Measurements from ENCODE around the gene VEPH1. TPM values are rescaled to one million over a fixed set of nuclear protein-coding genes. Genes with fewer than 3 reads are reported as not detected.

Gene VEPH1
- total and polyA plus RNA-seq, 9 of the 15 experiments (the other 6 are each of a cell fraction or from before 2014, with no cell fraction given) = 4.5 to 15.6 (median 5.8) TPM

- H3K9me3 ChIP-seq (replicated peaks; ENCODE audit: control insufficient read depth, insufficient read depth, low read depth, low read length) = no peaks in the 10 kb centered on the region
- peaks cover 0 to 11% of the 10 kb centered on the region in 2 experiments; a peak in 3 of 5 replicates for H3K4me1 ChIP-seq (replicated peaks in 1 of 2; ENCODE audit: control insufficient read depth in 2 of 2, insufficient read depth in 2 of 2, low read length in 2 of 2)
- no peak overlapping the region for H2AFZ ChIP-seq (ENCODE audit: low read depth, low read length)
- H3K27ac ChIP-seq (ENCODE audit: extremely low read depth, low read depth, low read length) = no peak overlapping the region
- no peak overlapping the region for H3K4me3 ChIP-seq
- TF ChIP-seq MLX (CRISPR knock-in tag; conservative IDR thresholded peaks at IDR 0.05) (no peak), CGGBP1 (CRISPR knock-in tag; IDR thresholded peaks at IDR 0.05) (no peak), ZNF586 (CRISPR knock-in tag; conservative IDR thresholded peaks at IDR 0.05) (no peak), TFE3 (CRISPR knock-in tag; IDR thresholded peaks at IDR 0.05) (no peak), BRCA1 (IDR thresholded peaks at IDR 0.05) (no peak), BRCA1 (CRISPR knock-in tag; IDR thresholded peaks at IDR 0.05) (no peak), SIX5 (IDR thresholded peaks at IDR 0.05; ENCODE audit: borderline replicate concordance in 1 of 2, insufficient read depth in 1 of 2, low read depth in 1 of 2, low read length in 2 of 2) (no peak), E2F6 (IDR thresholded peaks at IDR 0.05; ENCODE audit: borderline replicate concordance in 1 of 2, extremely low read depth in 1 of 2, insufficient read depth in 1 of 2, insufficient read length in 1 of 2, low read depth in 1 of 2, low read length in 1 of 2, poor library complexity in 1 of 2, severe bottlenecking in 1 of 2) (no peak), ETS2 (tag; IDR thresholded peaks at IDR 0.05; ENCODE audit: borderline replicate concordance, poor library complexity, severe bottlenecking) (no peak), RCOR1 (IDR thresholded peaks at IDR 0.05; ENCODE audit: borderline replicate concordance in 1 of 2, low read depth in 2 of 2, low read length in 2 of 2) (no peak), ZNF408 (CRISPR knock-in tag; IDR thresholded peaks at IDR 0.05; ENCODE audit: low read depth) (no peak), KLF13 (tag; IDR thresholded peaks at IDR 0.05; ENCODE audit: borderline replicate concordance, low read depth) (no peak)
- BruUV-seq (replicated peaks) = no TSS peak
- no peaks in the 10 kb centered on the region for H3K79me2 ChIP-seq (ENCODE audit: control insufficient read depth, insufficient read depth, low read length)
- H3K9me1 ChIP-seq (ENCODE audit: control insufficient read depth, insufficient read depth, low read length) = no peaks in the 10 kb centered on the region
- intact Hi-C loops (cut with micrococcal nuclease) (no loop called here), in situ Hi-C loops (cut with MboI) (no loop called here)
- no peaks in the 10 kb centered on the region for H3K36me3 ChIP-seq (ENCODE audit: control insufficient read depth, insufficient read depth, low read length)
- POLR2A ChIA-PET = interaction anchor here (1.4 kb wide), 1 partner anchor 10 kb away, joined by 3 read pairs; no protein-coding TSS in a partner anchor
- H3K27me3 ChIP-seq (ENCODE audit: control insufficient read depth in 2 of 2, insufficient read depth in 2 of 2, low read length in 2 of 2) = no peaks in the 10 kb centered on the region
- 11% methylated on average over 2 of the region's 2 CpGs for WGBS (ENCODE audit: insufficient coverage, low coverage, missing lambda C conversion rate)
- CTCF ChIA-PET (ENCODE audit: low intra/inter-chr PET ratio) = no interaction called here
- no peaks in the 10 kb centered on the region for H4K20me1 ChIP-seq (replicated peaks; ENCODE audit: control insufficient read depth, insufficient read depth, low read length)
- ATAC-seq (no peak), DNase-seq (ENCODE audit: extremely low read depth in 1 of 4, low spot score in 3 of 4) (no peak), FAIRE-seq (no peak)
- H3K9ac ChIP-seq (ENCODE audit: insufficient read depth in 1 of 2, low read depth in 2 of 2, low read length in 2 of 2) = no peak overlapping the region
- H3K4me2 ChIP-seq (ENCODE audit: insufficient read depth, low read length) = no peak overlapping the region
Measured at GRCh38 chr3:157275832-157276231, 227.4 kb downstream of the VEPH1 start.
